GM21390 (cell line): ENCODE results near the gene HAGHL.
"Not testable (repeated sequence)": the region's sequence is repeated elsewhere in the genome, so short reads cannot be mapped to it uniquely, and the experiment has no call there.

Experiments
- ATAC-seq: cut with Tn5 transposase; IDR thresholded peaks from one replicate; pipeline ENCODE4 v1.9.1; 2021; ENCODE audit not compliant: unreplicated experiment

The HAGHL gene

GRCh38 chr16:687499-687898 lies 39.4 kb upstream of the HAGHL start:
- ATAC-seq, result no peak

DNA sequence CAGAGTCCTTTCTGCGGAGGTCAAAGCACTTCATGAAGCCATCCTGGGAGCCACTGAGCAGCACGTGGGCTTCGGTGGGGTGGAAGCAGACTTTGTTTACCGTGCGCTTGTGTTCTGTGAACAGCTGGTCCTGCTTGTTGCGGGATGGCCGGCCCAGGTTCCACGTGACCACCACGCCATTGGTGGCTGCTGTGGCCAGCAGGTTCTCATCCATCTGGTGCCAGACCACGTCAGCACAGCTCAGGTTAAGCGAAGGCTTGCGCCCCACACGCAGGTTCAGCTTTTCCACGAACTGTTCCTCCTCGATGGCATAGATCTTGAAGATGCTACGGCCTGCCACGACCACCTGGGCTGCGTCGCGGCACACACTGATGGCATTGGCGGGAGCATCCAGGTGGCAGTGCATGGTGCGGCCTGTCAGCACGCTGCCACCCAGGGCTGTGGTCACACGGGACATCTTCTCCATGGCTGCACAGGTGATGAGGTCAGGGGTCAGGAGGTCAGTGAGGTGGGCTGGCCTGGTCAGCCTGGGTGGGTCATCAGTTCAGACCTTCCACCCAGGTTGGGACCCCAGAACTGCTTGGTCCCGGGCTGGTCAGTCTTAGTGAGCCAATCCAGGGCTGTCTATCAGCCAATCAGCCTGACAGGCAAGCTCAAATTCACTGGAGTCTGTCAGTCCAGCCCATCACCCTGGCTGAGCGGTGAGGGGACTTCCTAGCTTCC lies 37.6 kb upstream of the HAGHL start:
- no peak for ATAC-seq

GRCh38 chr16:691242-691641 lies 35.7 kb upstream of the HAGHL start:
- not testable (repeated sequence) for ATAC-seq

DNA sequence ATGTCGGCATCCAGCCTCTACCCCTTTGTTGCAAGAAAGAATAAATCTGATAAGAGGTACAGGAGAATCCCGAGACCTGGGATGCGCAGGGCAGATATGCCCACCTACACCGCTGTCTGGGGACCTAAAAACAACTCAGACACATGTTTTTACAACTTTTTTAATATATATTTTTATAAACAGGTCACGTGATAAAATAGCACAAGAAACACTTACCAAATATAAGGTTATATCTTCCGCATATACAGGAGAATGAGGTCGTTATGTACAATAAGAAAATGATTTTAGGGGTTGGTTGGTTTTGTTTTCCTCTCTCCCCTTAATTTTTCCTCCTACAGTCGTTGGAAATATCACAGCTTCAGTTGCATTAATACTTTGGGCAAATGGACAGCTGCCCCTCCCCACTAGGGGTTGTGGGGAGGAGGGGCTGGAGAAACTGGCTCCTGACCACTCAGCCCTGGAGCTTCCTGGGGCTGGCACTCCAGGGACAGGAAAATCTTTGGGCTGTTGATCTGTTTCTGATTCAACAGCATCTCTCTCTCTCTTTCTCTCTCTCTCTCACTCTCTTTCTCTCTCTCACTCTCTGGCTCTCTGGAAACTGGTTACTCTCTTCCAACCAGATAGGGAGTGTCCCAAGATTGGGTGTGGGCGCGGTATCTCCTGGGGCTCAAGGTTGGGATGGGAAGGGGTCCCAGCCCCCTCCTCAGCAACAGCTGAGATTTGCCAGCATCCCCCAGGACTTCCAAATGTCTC lies 34.4 kb upstream of the HAGHL start:
- no peak for ATAC-seq

GRCh38 chr16:693364-693763 lies 33.5 kb upstream of the HAGHL start:
- no peak for ATAC-seq

DNA sequence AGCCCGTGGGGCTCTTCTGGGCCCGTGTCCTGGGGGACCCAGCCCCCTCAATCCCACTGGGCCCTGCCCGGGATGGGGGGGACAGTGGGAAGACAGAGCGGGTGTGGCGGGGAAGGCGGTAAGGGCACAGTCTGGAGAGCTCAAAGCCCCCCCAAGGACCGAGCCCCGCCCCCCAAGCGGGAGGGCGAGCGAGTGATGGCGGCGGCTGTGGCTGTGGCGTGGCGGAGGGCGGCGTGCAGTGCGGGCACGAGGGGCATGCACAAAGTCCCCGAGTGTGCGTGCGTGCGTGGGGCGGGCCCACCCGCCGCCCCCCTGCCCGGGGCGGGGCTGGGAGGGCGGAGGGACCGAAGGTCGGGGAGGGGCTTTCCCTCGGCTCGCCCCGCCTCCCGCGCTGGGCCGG lies 33.1 kb upstream of the HAGHL start:
- no peak for ATAC-seq

DNA sequence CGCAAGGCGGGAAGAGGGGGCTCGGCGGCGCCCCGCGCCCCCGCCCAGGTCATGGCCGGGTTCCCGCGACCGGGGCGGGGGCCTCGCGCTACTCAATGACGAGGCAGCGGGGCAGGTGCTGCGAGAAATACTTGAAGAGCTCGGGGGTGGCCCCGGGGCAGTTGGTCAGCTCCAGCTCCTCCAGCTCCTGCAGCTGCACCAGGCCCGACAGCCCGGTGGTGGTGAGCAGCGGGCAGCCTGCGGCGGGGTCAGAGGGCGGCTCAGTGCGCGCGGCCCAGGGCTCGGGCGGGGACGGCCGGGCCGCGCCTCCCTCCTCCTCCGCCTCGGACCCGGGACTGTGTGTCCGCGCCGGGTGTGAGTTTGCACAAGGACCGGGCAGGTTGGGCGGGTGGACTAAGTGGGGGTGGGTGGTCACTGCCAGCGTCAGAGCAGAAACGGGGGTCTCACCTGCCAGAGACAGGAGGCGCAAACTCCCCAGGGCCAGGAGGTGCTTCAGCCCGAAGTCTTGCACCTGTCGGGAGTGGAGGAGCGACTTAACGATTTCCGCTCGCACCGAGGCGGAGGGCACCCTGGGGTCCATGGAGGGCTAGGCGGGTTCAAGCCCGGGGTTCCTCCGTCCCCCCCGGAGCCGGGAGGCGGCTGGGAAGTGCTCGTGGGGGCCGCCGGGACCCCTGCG lies 32.6 kb upstream of the HAGHL start:
- no peak for ATAC-seq

GRCh38 chr16:694863-695354 lies 32.0 kb upstream of the HAGHL start:
- no peak for ATAC-seq

GRCh38 chr16:695355-696089 lies 31.4 kb upstream of the HAGHL start:
- no peak for ATAC-seq

GRCh38 chr16:698911-699671 lies 27.8 kb upstream of the HAGHL start:
- ATAC-seq, result no peak

- no peak for ATAC-seq
Observed at GRCh38 chr16:700684-701584, 26.0 kb upstream of the HAGHL start.

DNA sequence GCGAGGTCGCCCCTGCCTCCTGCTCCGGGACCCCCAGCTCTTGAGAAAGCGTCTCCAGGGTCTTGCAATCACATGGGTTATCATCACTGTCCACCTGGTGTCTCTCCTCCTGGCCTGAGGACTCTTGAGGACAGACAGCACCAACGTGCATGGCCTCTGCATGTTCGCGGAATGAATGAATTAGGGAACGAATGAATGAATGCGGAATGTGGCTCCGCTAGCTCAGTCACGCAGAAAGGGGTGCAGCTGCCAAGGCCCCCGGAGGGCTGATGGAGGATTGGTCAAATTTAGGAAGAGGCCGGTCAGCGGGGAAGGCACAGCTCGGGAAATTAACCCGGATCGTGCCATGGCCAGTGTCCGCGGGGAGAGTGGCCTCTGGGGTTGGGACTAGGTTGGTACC lies 24.6 kb upstream of the HAGHL start:
- no peak for ATAC-seq

DNA sequence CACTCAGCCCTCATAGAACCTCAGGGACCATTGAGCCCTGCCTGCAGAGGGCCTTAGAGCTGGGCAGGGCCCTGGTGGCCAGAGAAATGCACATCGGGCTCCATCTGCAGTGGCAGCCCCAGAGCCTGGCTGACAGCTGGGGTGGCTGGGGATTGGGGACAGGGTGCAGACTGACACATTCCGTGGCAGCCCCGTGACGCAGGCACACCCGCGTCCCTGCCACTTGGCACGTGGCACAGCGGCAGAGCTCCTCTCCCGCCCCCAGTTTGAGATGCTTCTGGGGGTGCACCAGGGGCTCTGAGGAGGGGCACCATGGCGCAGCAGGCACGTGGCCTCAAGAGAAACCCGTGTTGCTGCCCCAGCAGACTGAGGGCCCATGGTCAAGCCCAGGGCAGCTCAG lies 23.5 kb upstream of the HAGHL start:
- ATAC-seq, result no peak

DNA sequence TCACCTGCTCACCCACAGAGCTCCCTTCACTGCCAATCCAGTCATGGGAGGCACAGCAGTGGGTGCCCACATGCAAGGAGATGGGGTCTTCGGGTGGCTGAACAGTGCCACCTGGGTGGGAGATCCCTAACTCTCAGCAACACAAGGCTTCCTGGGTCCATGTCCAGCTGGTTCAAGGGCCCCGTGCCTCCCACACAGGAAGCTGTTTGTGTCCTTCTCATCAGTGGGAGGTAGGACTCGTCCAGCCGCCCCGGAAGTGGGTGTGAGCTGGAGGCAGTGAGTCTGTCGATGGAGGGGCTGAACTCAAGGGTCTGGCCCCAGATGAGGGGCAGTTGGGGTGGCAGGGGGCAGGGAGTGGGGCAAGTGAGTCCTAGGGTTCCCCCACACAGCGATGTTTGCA lies 22.9 kb upstream of the HAGHL start:
- no peak for ATAC-seq

DNA sequence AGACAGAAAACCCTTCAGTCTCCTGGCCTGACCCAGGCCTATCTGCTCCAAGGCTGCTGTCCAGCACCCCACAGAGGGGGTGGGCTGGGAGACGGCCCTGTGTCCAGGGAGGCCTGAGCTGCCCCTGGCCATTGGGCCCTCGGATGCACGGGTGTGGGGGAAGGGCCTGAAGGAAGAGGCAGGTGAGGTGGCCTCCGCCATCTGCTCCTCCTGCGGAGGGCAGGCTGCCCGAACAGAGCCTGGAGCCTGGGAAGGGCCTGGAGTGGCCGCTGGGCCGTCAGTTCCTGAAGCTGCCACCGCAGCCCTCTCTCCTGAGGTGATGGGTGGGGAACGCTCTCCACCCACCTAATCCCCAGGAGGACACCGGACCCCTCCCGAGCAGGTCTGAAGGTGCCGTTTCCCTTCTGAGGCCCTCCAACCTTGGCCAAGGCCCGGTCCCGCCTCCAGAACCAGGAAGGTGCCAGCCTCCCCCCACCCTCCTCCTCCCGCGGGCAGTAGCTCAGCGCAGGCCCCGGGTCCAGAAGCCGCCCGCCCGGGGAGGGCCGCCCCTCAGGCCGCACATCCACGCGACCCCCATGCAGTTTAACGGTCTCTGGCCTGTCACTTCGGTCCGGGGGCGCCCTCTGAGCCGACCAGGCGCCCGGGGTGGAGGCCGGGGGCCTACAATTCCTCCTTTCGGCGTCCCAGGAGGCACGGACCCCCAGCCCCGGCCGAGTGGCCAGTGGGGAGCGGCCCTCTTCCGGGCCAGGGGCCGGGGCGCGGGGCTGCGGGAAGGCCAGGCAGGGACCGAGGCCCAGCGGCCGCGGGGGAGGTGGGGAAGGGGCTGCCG lies 22.1 kb upstream of the HAGHL start:
- ATAC-seq, result no peak

DNA sequence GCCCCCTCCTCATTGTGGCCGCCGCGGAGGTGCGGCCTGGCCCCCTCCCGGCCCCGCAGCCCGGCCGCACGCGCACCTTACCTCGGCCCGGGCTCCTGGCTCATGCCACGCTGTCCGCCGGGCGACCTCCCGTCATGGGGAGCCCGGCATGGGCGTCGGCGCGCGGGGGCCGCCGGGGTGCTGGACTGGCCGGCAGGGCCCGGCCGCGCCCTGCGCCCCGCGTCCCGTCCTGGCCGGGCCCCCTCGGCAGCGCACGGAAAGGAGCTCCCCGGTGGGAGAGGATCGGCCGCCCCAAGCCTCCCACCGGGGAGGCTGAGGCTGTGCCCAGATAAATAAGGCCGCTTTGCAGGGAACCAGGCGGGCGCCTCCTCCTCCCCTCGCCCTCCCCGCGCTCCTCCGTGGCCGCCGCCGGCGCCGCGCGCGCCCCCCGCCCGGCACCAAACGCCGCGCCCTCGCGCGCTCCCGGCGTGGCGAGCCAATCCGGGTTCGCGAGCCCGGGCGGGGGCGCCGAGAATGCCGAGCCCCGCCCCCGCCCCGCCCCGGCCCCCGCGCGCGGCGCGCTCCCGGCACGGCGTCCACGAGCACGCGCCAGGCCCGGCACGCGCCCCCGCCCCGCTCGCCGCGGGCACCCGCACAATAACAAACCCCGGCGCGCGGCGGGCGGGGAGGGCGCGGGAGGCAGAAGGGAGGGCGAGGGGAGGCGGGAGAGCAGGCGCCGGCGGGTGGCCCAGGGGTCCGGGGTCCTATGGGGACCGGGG lies 21.3 kb upstream of the HAGHL start, which contains the start of gene FBXL16:
Gene FBXL16, minus strand, starts transcription at position 371 of the 758 bp plus-strand sequence. CDS start 8,396 bp downstream, outside the sequence.
- ATAC-seq, result no peak

GRCh38 chr16:706189-707061 lies 20.5 kb upstream of the HAGHL start:
- no peak for ATAC-seq
